Activated effector memory CD4-positive, alpha-beta T cell treated with anti-CD3 and anti-CD28 coated beads, Interleukin-2, amount 50 U/mL, for 16 hours (primary cell): ENCODE data around the gene GET3.
"Not testable (repeated sequence)": the region's sequence is repeated elsewhere in the genome, so short reads cannot be mapped to it uniquely, and the experiment has no call there.

Source experiments
- DNase-seq: peaks from one replicate; pipeline ENCODE4 v3.0.0-alpha.2; 2020

GET3 gene

DNA sequence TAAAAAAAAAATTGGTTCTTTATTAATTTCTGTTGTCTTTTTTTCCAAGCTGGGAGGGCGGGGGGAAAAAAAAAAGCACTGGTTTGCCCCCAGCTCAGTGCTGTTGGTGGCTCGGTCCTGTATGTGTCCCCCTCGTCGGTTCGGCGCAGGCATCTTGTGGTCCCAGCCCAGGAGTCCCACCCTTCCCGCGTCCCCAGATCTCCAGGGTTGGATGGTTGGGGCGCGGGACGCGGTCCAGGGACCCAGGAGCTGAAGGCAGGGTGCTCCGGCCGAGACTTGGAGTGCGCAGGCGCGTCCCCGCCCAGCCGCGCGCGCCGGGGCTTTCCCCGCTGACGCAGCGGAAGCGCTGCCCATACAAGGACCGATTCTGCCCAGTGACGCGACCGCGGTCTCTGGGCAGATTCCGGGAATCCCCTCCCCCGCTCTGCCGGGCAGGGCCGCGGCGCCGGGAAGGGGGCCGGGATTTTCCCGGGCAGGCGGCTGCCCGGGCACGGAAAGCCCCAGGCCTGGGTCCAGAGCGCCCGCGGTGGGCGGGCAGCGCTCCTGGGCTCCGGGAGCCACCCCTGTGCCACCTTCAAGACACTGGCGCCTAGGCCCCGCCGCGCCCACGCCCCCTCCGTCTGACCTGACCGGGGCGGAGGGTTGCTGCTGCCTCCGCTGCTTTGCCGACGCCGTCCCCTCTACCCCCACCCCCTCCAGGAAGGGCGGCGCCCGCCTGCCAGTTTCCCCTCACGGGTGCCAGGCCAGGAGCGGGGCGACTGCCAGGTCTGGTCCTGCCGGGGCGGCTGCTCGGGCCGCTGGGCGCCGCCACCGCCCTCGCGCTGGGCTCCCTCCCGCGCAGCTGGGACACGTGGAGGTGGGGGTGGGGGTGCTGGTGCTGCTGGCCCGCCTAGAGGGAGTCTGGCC lies 56.2 kb downstream of the GET3 start:
- DNase-seq = peak; percentile 97

DNA sequence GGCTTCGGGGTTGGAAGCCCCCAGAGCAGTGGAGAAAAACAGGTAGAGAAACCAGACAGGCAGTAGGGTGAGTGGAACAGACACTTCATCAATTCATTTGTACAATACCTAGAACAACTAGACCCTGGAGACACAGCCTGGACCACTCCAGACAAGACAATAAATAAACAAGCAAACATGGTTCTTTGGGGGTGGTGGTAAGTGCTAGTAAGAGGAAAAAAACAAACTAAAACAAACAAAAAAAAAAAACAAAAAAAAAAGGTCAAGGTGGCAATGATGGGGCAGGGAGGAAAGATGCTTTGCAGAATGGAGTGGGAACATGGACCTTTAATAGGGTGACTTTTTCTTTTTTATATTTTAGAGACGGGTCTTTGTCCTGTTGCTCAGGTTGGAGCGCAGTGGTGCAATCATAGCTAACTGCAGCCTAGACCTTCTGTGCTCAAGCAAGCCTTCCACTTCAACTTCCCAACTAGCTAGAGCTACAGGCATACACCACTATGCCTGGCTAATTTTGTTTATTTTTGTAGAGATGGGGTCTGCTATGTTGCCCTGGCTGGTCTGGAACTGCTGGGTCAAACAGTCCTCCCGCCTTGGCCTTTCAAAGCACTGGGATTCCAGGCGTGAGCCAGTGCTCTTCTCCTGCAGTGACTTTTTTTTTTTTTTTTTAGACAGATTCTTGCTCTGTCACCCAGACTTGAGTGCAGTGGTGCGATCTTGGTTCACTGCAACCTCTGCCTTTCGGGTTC lies 57.1 kb downstream of the GET3 start:
- no peak for DNase-seq

DNA sequence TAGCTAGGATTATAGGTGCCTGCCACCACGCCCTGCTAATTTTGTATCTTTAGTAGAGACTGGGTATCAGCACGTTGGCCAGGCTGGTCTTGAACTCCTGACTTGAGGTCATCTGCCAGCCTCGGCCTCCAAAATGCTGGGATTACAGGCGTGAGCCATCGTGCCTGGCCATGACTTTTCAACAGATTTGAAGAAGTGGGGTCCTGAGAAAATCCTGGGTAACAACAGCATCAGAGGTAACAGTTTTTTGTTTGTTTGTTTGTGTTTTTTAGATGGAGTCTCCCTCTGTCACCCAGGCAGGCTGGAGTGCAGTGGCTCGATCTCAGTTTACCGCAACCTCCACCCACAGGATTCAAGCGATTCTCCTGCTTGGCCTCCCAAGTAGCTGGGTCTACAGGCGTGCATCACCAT lies 57.7 kb downstream of the GET3 start:
- DNase-seq = no peak

DNA sequence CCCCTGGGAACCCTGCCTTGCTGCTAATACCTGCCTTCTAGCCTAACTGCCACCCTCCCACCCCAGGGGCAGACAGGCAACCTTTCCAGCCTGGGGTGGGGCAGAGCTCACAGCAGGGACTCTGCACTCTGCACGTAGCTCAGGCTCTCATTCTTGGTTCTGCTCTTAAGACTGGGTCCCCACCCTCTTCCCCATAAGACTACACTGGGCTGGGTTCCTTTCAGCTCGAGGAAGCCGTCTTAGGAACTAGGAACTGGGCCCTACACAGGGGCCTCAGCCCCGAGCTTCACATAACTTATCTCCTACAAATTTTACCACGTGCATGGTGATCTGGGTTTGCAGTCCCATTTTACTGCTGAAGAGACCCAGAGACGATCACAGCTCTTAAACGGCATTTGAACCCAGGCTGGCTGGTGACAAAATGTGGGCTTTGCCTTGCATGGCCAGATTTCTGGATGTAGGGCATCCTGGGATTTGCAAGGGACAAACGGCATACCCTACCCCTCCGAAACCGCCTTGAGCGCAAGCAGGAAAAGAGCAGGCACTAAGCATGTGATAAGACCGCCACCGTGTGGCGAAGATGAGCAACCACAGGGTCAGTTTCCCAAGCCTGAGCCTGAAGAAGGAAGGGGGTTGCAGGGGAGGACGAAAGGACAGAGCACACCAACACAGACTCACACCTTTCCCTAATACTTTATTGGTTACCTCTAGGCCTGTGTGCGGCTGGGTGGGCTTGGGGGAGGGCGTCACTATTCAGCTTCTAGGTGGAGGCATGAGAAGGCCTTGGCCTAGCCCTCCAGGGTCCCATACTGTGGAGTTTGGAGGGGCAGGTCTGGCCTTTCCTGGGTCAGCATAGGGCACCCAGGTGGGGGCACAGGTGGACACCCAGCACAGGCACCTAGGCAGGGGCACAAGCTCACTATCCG lies 59.1 kb downstream of the GET3 start:
- DNase-seq = peak; percentile 91

DNA sequence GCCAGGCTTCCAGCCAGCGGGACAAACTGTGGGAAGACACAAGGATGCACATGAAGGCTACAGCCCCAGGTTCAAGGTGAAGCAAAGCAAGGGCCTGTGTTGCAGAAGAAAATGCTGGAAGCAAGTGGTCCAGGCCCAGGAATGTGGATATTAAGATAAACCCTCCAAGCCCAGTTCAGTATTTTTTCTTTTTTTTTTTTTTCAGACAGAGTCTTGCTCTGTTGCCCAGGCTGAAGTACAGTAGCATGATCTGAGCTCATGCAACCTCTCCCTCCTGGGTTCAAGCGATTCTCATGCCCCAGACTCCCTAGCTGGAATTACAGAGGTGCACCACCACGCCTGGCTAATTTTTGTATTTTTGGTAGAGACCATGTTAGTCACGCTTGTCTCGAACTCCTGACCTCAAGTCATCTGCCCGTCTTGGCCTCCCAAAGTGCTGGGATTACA lies 59.9 kb downstream of the GET3 start:
- DNase-seq = no peak

DNA sequence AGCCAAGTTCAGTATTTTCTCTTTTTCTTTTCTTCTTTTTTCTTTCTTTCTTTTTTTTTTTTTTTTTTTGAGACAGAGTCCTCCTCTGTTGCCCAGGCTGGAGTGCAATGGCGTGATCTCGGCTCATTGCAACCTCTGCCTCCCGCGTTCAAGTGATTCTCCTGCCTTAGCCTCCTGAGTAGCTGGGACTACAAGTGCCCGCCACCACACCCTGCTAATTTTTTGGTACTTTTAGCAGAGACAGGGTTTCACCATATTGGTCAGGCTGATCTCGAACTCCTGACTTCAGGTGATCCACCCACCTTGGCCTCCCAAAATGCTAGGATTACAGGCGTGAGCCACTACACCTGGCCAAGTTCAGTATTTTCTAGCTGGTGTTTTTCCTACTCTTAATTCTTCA lies 60.3 kb downstream of the GET3 start:
- DNase-seq = not testable (repeated sequence)
